ENCODE results near the gene GSX1.

The GSX1 gene

GRCh38 chr13:27839809-27840467 is 47.7 kb downstream of the GSX1 start:
- DNase-seq (ENCODE audit: low spot score): no peak
- in situ Hi-C loops (cut with MboI; ENCODE audit: low pct_unique_long_range_greater_than_20kb, low sequenced_read_pairs, unreplicated experiment): loop anchor here (10.0 to 25.0 kb wide), 2 partner anchors 145 to 453 kb away; partner anchors contain the start of gene URAD
- TF ChIP-seq CTCF (IDR thresholded peaks at IDR 0.05; ENCODE audit: extremely low read depth, insufficient read depth, missing control alignments): no peak

- TF ChIP-seq CTCF (IDR thresholded peaks at IDR 0.05; ENCODE audit: extremely low read depth, insufficient read depth, missing control alignments): no peak
- in situ Hi-C loops (cut with MboI; ENCODE audit: low pct_unique_long_range_greater_than_20kb, low sequenced_read_pairs, unreplicated experiment): loop anchor here (25.0 kb wide), 1 partner anchor 455 kb away; no protein-coding TSS in a partner anchor
Observed at GRCh38 chr13:27842571-27842970, 50.3 kb downstream of the GSX1 start.

More at GRCh38 chr13:27842571-27842970, 50.3 kb downstream of the GSX1 start:
- no peak for DNase-seq (ENCODE audit: low spot score)
